Activated T-cell treated with anti-CD3 and anti-CD28 coated beads, Interleukin-2, amount 50 U/mL, for 48 hours (primary cell): Measurements from ENCODE around the gene SH3BP2.

Experiments used
- DNase-seq, 2 experiments: peaks; one replicate each; pipeline ENCODE4 v3.0.0-alpha.2; 2020

SH3BP2 gene

GRCh38 chr4:2820216-2820982 is 27.5 kb downstream of the SH3BP2 start:
- no peak for DNase-seq

GRCh38 chr4:2822461-2823300 is 29.8 kb downstream of the SH3BP2 start:
- no peak for DNase-seq

- DNase-seq: no peak
Observed at GRCh38 chr4:2823301-2823670, 30.4 kb downstream of the SH3BP2 start.

DNA sequence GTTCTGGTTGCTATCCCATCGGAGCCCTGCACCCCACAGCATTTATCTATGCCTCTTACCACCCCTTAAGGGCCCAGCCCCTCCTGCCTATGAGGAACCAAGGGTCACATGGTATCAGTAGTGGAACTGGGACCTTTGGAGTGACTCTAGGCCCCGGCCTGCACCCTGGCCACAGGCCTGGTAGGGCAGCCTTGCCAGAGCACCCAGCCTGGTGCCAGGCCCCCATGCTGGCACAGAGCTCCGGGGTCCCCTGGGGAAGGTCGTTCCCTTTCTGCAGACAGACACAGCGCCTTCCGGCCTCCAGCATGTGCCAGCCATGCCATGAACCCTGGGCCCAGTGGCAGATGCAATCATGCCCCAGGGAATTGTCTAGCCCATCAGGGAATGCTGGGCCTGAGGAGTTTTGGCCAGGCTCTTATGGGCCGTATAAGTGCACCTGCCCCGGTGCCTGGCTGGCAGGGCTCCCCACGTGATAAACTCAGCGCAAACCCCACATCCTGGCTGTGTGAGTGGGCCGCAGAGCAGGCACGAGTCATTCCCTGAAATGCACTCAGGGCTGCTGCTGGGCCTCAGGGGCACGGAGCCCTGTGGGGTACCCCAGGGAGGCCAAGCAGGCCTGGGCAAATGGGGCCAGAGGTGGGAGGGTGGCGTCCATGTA is 30.9 kb downstream of the SH3BP2 start:
- DNase-seq: no peak

DNA sequence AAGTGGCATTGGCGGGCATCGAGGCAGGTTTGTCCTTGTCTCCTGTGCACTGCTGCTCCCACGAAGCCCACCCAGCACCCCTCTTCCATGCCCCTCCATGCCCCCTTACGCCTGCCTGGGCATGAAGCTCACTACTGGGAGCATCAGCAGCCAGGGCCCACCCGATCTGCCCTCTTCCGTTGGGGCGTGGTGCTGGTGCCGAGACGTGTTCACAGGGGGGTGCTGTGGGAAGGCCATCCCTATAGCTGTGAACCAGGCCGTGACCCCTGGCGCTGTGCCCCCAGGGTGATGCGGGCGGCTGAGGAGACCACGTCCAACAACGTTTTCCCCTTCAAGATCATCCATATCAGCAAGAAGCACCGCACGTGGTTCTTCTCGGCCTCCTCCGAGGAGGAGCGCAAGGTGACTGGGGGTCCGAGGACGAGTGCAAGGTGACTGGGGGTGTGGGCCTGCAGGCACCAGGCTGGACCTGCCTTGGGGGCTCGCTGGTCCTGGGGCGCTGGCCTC is 31.5 kb downstream of the SH3BP2 start:
- no peak for DNase-seq

DNA sequence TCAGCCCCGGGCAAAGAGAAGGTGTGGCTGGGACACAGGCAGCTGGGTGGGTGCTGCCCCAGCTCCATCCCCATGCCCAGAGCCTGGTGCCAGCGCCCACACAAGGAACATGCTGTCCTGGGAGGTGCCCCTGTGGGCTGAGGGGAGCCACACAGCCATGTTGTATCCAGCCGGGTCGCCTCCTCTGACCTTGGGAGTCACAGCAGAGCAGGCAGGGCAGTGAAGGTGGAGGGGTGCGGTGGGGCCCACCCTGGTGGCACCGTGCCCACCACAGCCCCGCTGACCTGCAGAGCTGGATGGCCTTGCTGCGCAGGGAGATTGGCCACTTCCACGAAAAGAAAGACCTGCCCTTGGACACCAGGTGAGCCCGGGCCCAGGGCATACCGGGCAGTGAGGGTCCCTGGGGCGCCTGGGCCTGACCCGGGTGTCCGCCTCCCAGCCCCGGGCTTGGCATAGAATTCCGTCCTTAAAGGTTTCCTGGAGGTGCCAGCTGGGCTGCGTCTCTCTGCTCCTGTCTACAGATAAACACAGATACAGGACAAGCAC is 32.0 kb downstream of the SH3BP2 start:
- no peak for DNase-seq

DNA sequence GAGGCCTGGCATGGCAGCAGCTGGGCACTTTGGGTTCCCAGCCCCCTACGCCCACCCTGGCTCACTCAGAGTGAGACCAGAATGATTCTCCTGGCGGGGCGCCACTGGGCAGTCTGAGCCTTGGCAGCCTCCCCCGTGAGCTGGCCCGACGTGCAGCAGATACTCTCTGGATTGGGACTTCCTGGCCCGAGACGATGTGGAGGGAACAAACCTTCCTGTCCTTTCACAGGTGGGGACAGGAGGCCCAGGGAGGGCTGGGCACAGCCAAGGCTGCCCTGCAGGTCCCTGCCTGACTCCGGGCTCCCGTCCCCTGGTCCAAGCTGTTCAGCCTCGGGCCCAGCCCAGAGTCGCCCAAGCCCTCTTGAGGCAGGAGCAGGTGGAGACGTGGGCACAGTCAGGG is 32.9 kb downstream of the SH3BP2 start:
- no peak for DNase-seq

GRCh38 chr4:2827071-2827873 is 34.4 kb downstream of the SH3BP2 start:
- no peak for DNase-seq

- DNase-seq: no peak
Observed at GRCh38 chr4:2827874-2828751, 35.2 kb downstream of the SH3BP2 start.

DNA sequence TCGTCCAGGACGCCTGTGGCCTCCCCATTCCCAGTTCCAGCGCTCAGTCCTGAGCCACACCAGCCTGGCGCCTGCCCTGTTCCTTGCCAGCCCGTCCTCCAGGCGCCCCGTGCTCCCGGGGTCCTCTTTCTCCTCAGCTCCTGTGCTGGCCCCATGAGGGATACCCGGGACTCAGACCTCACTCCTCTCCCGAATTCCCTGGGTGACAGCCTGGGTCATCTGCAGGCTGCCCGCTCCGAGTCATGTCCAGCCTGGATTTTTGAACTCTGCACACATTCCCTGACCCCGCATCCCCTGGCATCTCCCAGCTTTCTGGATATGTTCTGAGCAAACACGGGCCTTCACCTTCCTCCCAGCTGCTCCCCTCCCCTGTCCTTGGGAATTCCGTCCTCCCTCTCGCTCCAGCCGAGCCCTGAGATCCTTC is 35.9 kb downstream of the SH3BP2 start:
- DNase-seq: no peak

GRCh38 chr4:2829321-2829932 is 36.5 kb downstream of the SH3BP2 start:
- no peak for DNase-seq

- no peak for DNase-seq
Observed at GRCh38 chr4:2829933-2830451, 37.1 kb downstream of the SH3BP2 start.

DNA sequence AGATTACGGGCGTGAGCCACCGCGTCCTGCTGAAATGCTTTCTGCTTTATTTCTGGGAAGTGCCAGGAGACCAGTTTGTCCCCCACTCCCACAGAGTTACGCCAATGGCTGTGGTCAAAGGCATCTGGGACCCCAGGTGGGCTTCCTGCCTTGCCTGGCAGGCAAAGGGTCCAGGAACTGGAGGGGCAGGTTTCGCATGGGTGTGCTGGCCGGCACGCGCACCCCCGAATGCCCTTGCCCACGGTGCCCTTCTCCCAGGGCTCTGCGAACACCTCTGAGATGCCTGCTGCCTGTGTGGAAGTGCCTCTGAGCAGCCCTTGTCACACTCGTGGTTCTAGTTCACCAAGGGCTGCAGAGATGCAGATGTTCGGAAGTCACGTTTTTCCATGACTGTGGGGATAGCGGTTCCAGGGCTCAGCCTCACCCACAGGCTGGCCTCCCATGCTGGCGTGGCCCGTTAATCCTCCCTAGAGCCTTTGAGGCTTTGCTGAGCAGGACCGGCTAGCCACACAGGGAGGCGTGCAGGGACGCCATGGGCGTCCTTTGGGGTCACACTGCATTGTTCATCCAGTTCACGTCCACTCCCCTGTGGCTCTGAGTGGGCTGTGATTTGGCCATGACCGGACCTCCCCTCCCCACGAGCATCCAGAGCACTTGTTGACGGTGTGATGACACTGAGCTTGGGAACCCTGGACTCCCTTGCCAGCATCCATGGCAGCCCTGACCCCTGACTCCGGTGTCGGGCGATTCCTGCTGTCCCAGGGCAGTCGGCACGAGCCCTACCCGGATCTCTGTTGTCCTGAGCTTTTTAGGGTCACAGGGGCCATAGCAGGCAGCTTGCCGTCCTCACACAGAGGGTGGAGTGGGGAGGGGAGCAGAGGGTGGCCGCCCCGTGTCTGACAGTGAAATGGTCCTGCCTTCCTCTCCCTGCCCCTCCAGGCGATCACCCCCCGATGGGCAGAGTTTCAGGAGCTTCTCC is 38.0 kb downstream of the SH3BP2 start:
- DNase-seq: no peak

- no peak for DNase-seq
Observed at GRCh38 chr4:2831611-2832308, 38.9 kb downstream of the SH3BP2 start.

DNA sequence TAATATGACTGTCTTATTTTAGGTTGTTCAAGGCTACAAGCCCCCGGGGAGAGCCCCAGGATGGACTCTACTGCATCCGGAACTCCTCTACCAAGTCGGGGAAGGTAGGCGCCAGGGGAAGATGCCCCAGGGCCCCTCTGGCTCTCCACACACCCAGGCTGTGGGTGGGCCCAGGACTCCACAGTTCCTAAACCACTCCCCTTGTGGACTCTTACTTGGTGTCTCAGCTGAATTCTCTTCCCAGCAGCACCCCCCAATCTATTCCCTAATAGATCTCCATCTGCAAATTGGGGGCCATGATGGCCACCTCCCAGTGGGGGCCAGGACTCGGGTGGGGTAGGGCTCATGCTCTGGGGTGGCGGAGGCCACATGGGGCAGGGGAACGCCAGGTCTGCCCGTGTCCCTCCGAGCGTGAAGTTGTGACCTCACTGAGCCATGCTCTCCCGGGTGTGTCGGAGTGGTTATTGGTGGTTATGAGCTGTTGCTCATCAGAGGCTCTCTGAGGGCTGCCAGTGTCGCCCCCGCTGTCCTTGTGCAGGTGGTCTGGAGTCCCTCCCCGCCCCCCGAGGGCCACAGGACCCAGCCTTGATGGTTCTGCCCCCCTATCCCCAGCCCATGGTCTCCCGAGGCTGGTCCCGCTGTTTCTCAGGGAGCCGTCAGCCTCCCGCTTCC is 39.6 kb downstream of the SH3BP2 start:
- peak in 1 of 2 experiments; percentile 15 for DNase-seq

DNA sequence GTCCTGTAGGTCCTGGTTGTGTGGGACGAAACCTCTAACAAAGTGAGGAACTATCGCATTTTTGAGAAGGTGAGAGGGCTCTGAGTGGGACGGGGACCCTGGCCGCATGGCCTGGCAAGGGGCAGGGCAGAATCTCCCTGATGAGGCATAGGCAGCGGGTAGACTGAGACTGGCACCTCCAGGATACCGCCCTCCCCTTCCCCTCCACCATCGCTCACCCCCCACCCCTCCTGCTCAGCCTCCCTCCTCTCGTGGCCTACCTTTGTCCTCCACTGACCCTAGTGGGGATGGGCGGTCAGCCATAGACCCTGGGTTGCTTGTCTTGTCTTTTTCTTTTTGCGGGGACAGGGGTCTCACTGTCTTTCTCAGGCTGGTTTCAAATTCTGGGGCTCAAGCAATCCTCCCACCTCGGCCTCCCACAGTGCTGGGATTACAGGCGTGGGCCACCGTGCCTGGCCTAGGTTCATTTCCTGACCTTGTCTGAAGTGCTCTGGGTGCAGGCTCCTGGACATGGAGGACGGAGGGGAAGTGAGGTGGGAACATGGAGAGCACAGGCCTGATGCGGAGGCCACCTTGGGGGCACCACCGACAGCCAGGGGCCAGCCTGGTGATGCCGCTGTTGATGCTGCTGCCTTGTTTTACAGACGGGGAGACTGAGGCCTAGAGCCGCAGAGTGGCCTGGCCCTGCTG is 40.2 kb downstream of the SH3BP2 start:
- peak; percentile 13 to 14 for DNase-seq

GRCh38 chr4:2833671-2834000 is 40.8 kb downstream of the SH3BP2 start:
- peak in 1 of 2 experiments; percentile 19 for DNase-seq
